ENCODE results near the gene JAZF1. TPM values are rescaled to one million over a fixed set of nuclear protein-coding genes. Genes with fewer than 3 reads are reported as not detected.

Gene JAZF1
- total and polyA plus RNA-seq, 2 donors, result 30.7 to 31.9 TPM

GRCh38 chr7:27945058-27945795 lies 235.4 kb downstream of the JAZF1 start:
- no peaks in the 10 kb centered on the region for H3K4me1 ChIP-seq (ENCODE audit: insufficient read depth)
- H3K4me3 ChIP-seq (ENCODE audit: low read depth, low read length), result no peak overlapping the region
- DNase-seq (ENCODE audit: extremely low spot score), result no peak
- H3K36me3 ChIP-seq (ENCODE audit: insufficient read depth), result no peaks in the 10 kb centered on the region
- 92% methylated on average over 10 of the region's 10 CpGs for WGBS
- H3K27ac ChIP-seq (ENCODE audit: low read depth), result no peak overlapping the region

GRCh38 chr7:27944643-27945042 lies 236.0 kb downstream of the JAZF1 start:
- H3K36me3 ChIP-seq (ENCODE audit: insufficient read depth), result no peaks in the 10 kb centered on the region
- H3K4me3 ChIP-seq (ENCODE audit: low read depth, low read length), result no peak overlapping the region
- no peak overlapping the region for H3K27ac ChIP-seq (ENCODE audit: low read depth)
- 77% methylated on average over 6 of the region's 6 CpGs for WGBS
- H3K4me1 ChIP-seq (ENCODE audit: insufficient read depth), result no peaks in the 10 kb centered on the region
- DNase-seq (ENCODE audit: extremely low spot score), result no peak

GRCh38 chr7:27943241-27943640 lies 237.4 kb downstream of the JAZF1 start:
- Histone ChIP-seq H3K27ac (ENCODE audit: low read depth) (no peak overlapping the region), H3K36me3 (ENCODE audit: insufficient read depth) (no peaks in the 10 kb centered on the region), H3K4me3 (ENCODE audit: low read depth, low read length) (no peak overlapping the region), H3K4me1 (ENCODE audit: insufficient read depth) (no peaks in the 10 kb centered on the region)
- no peak for DNase-seq (ENCODE audit: extremely low spot score)
- WGBS, result 84% methylated on average over 14 of the region's 14 CpGs

- no peak overlapping the region for H3K27ac ChIP-seq (ENCODE audit: low read depth)
- H3K4me3 ChIP-seq (ENCODE audit: low read depth, low read length), result no peak overlapping the region
- 96% methylated on average over 8 of the region's 8 CpGs for WGBS
- DNase-seq (ENCODE audit: extremely low spot score), result no peak
- H3K4me1 ChIP-seq (ENCODE audit: insufficient read depth), result no peaks in the 10 kb centered on the region
- H3K36me3 ChIP-seq (ENCODE audit: insufficient read depth), result no peaks in the 10 kb centered on the region
Observed at GRCh38 chr7:27942711-27943110, 237.9 kb downstream of the JAZF1 start.

DNA sequence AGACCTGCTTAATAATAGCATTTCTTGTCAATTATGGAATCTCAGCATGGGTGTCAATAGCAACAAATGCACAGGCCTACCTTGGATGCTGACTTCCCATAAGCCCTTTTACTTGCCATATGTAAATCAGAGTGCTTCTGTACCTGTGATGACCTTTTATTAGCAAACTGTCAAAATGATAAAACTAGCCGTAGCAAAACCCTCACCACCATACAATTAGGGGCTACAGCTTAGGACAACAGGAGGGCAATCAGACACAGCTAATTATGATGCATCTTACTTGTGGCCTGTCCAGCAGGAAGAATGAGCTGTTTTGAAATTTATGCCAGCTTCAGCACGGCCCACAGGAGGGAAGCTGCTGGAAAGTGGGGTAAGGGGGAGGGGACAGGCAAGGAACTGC lies 239.1 kb downstream of the JAZF1 start:
- Histone ChIP-seq H3K27ac (ENCODE audit: low read depth) (no peak overlapping the region), H3K4me1 (ENCODE audit: insufficient read depth) (no peaks in the 10 kb centered on the region), H3K4me3 (ENCODE audit: low read depth, low read length) (no peak overlapping the region), H3K36me3 (ENCODE audit: insufficient read depth) (no peaks in the 10 kb centered on the region)
- no peak for DNase-seq (ENCODE audit: extremely low spot score)
- WGBS, result 90% methylated on average over 2 of the region's 2 CpGs

DNA sequence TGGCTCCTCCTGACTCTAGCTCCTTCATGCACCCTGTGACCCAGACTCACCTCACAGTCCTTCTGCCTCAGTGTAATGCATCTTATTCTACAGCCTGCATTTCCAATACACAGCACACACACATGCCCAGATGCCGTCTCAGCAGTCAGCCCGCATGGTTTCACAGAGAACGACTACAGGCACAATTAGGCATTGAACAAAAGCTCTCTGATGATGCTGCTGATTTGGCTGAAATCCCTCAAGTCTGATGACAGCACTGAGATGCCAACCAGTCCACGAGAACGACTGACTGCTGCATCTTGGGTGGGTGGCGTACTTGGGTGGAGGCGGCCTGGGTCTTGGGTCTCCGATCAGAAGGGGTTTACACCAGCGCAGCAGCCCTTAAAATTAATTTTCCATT lies 240.3 kb downstream of the JAZF1 start:
- 89% methylated on average over 9 of the region's 9 CpGs for WGBS
- Histone ChIP-seq H3K27ac (ENCODE audit: low read depth) (no peak overlapping the region), H3K36me3 (ENCODE audit: insufficient read depth) (no peaks in the 10 kb centered on the region), H3K4me1 (ENCODE audit: insufficient read depth) (no peaks in the 10 kb centered on the region), H3K4me3 (ENCODE audit: low read depth, low read length) (no peak overlapping the region)
- DNase-seq (ENCODE audit: extremely low spot score), result no peak

- 96% methylated on average over 10 of the region's 10 CpGs for WGBS
- Histone ChIP-seq H3K36me3 (ENCODE audit: insufficient read depth) (no peaks in the 10 kb centered on the region), H3K4me1 (ENCODE audit: insufficient read depth) (no peaks in the 10 kb centered on the region), H3K27ac (ENCODE audit: low read depth) (no peak overlapping the region), H3K4me3 (ENCODE audit: low read depth, low read length) (no peak overlapping the region)
- no peak for DNase-seq (ENCODE audit: extremely low spot score)
Observed at GRCh38 chr7:27939893-27940292, 240.7 kb downstream of the JAZF1 start.

DNA sequence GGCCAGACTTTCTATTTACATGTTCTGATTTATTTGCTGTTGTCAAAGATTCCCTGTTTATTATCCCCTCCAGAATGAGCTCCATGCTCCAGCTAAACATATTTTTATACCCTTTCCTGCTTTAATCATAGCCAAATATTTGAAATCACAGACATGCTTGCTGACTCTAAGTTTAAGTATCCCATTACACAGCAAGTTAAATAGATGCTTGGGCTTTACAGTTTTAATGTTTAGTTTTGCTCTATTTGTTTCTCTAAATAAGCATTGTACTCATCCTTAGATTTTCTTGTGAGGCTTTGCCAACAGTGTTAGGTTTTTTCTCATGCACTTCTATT lies 243.9 kb downstream of the JAZF1 start:
- H3K27ac ChIP-seq (ENCODE audit: low read depth), result no peak overlapping the region
- H3K36me3 ChIP-seq (ENCODE audit: insufficient read depth), result no peaks in the 10 kb centered on the region
- no peak overlapping the region for H3K4me3 ChIP-seq (ENCODE audit: low read depth, low read length)
- no peaks in the 10 kb centered on the region for H3K4me1 ChIP-seq (ENCODE audit: insufficient read depth)
- no peak for DNase-seq (ENCODE audit: extremely low spot score)

DNA sequence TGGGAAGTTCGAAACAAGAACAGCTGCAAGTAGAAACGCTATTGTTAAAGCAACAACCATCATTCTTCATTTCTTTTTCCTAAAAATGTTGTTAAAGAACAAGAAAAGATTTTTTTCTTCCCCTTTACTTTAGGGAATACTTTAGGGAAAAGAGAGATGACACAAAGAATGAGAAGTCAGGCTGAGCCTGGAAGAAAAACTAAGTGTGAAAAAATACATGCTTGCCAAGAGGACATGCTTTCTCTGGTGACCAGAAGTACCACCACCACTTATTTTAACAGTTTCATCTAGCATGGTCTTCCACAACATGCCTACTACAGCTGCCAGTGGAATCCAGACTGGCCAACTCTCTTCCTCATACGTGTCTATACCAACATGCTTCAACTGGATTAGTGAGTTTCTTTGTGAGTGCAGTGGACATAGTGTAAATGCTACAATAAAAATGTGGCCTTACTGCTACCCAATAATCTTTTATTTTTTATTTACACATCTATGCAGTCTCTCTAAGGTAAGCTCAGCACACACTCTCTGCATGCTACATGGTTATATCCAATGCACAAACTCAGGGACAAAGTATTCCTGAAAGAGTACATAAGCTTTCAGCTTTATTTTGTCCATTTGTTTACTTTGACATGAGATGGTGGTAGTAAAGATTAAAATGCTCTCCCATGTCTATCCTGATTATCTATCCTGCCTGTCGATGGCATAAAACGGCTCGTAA lies 244.4 kb downstream of the JAZF1 start:
- Histone ChIP-seq H3K4me3 (ENCODE audit: low read depth, low read length) (no peak overlapping the region), H3K36me3 (ENCODE audit: insufficient read depth) (no peaks in the 10 kb centered on the region), H3K27ac (ENCODE audit: low read depth) (no peak overlapping the region), H3K4me1 (ENCODE audit: insufficient read depth) (no peaks in the 10 kb centered on the region)
- 58% methylated on average over 6 of the region's 6 CpGs for WGBS
- DNase-seq (ENCODE audit: extremely low spot score), result no peak

DNA sequence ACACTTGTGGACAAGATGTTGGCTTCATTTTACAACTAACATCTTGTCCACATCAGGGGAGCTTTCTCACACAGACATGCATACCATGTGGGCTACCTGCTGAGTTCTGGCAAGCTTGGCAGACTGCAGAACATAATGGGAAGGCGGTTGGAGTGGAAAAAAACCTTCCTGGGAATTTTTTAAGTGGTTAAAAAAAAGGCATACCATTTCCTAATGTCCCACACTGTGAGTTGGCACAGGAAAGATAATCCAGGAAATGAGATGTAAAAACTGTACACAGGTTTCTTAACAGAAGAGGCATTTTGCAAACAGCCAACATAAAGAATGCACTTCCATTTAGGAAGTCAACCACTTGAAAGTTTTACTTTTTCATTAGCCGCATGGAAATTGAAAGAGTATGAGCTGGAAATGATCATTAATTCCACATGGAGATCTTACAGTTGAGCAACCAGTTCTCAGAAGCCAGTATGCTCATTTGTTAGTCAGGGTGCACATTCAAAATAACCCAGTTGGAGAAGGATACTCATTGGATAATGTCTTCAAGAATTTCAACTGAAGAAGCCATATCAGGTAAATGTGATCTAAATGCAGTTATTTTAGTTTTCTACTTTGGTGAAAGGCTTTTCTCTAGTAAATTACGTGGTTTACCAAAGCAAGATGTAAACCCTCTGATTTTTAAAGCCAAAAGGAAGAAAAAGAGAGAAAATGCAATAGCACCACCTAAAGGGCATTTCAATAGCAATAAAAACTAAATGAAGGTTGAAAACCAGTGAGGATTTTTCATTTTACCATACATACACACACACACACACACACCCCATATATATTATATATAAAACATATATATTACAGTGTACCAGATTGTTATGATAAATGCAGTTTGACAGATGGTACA lies 246.7 kb downstream of the JAZF1 start:
- DNase-seq (ENCODE audit: extremely low spot score), result no peak
- no peak overlapping the region for H3K27ac ChIP-seq (ENCODE audit: low read depth)
- WGBS, result 89% methylated on average over 3 of the region's 3 CpGs

GRCh38 chr7:27930910-27931476 lies 249.6 kb downstream of the JAZF1 start:
- DNase-seq (ENCODE audit: extremely low spot score), result no peak
- Histone ChIP-seq H3K4me1 (ENCODE audit: insufficient read depth) (no peaks in the 10 kb centered on the region), H3K27ac (ENCODE audit: low read depth) (no peak overlapping the region), H3K36me3 (ENCODE audit: insufficient read depth) (no peaks in the 10 kb centered on the region), H3K4me3 (ENCODE audit: low read depth, low read length) (no peak overlapping the region)

More for the DNA sequence above, 246.7 kb downstream of the JAZF1 start:
- Histone ChIP-seq H3K36me3 (ENCODE audit: insufficient read depth) (no peaks in the 10 kb centered on the region), H3K4me1 (ENCODE audit: insufficient read depth) (no peaks in the 10 kb centered on the region), H3K4me3 (ENCODE audit: low read depth, low read length) (no peak overlapping the region)

- DNase-seq (ENCODE audit: extremely low spot score), result no peak
- 92% methylated on average over 3 of the region's 3 CpGs for whole genome bisulfite sequencing
- Histone ChIP-seq H3K27ac (ENCODE audit: low read depth) (no peak overlapping the region), H3K36me3 (ENCODE audit: insufficient read depth) (no peaks in the 10 kb centered on the region), H3K4me1 (ENCODE audit: insufficient read depth) (no peaks in the 10 kb centered on the region), H3K4me3 (ENCODE audit: low read depth, low read length) (no peak overlapping the region)
Observed at GRCh38 chr7:27929127-27929526, 251.5 kb downstream of the JAZF1 start.

GRCh38 chr7:27928001-27928400 lies 252.6 kb downstream of the JAZF1 start:
- Histone ChIP-seq H3K4me3 (ENCODE audit: low read depth, low read length) (no peak overlapping the region), H3K4me1 (ENCODE audit: insufficient read depth) (no peaks in the 10 kb centered on the region), H3K36me3 (ENCODE audit: insufficient read depth) (no peaks in the 10 kb centered on the region), H3K27ac (ENCODE audit: low read depth) (no peak overlapping the region)
- no peak for DNase-seq (ENCODE audit: extremely low spot score)
